Ovary (tissue), 9 donors: ENCODE measurements around the gene CALHM4. TPM values are rescaled to one million over a fixed set of nuclear protein-coding genes. Genes with fewer than 3 reads are reported as not detected.

Source experiments
- DNase-seq, 5 donors: peaks; one replicate each; pipeline ENCODE4 v3.0.0-alpha.2; 2019 to 2020
- H3K27ac ChIP-seq, 2 donors: fragments of 200-600 bp; one replicate each; pipeline versions ENCODE4 v1.5.1 to v1.8.0; 2019 to 2022
- H3K27me3 ChIP-seq: fragments of 200-600 bp; one replicate; pipeline ENCODE4 v1.8.0; 2022
- H3K36me3 ChIP-seq: fragments of 200-600 bp; sonication (generic); one replicate; pipeline ENCODE4 v1.5.1; 2019
- H3K4me1 ChIP-seq: one replicate; pipeline ENCODE4 v1.8.1; 2013; ENCODE audit warnings: mild to moderate bottlenecking, moderate library complexity; ENCODE audit not compliant: insufficient read depth
- H3K4me3 ChIP-seq: fragments of 200-600 bp; sonication (generic); one replicate; pipeline ENCODE4 v1.5.1; 2017
- H3K9me3 ChIP-seq, 2 donors: fragments of 200-600 bp in 1 of 2; sonication (generic) in 1 of 2; one replicate each; pipeline versions ENCODE4 v1.5.1 to v1.8.1; 2013 to 2019; ENCODE audit warnings: mild to moderate bottlenecking in 1 of 2, moderate library complexity in 1 of 2
- CTCF ChIP-seq, 3 donors: fragments of 450-650 bp in 2 of 3; fragments of 200-600 bp in 1 of 3; IDR thresholded peaks; one replicate each; pipeline versions ENCODE4 v1.5.1 to v1.8.0; 2016 to 2022; ENCODE audit warnings: antibody characterized with exemption in 3 of 3, mild to moderate bottlenecking in 1 of 3
- EP300 ChIP-seq: sonication (generic); formaldehyde crosslinking; IDR thresholded peaks from one replicate; pipeline ENCODE4 v1.6.1; 2017; ENCODE audit warnings: antibody characterized with exemption
- POLR2A ChIP-seq: fragments of 450-650 bp; IDR thresholded peaks from one replicate; pipeline ENCODE4 v1.6.1; 2017; ENCODE audit warnings: antibody characterized with exemption, mild to moderate bottlenecking, moderate library complexity
- WGBS, 3 donors: extraction: QIAGEN DNeasy Blood & Tissue Kit in 1 of 3; methylation state at CpG; one replicate each; pipeline versions ENCODE4 v1.1.5 to v1.1.7; 2013 to 2017; 5-methylcytosine and 5-hydroxymethylcytosine counted together
- intact Hi-C, 4 donors: fragments of 100-400 bp; cut with DNase I; formaldehyde crosslinking; loops; one replicate each; pipeline versions ENCODE4 v1.11.0 to v1.15.1; 2022 to 2023
- polyA plus RNA-seq, 2 donors: library from polyadenylated mRNA; stranded (reverse); fragments of 200-250 nt in 1 of 2; fragments of 350-450 nt in 1 of 2; fragmentation: Illumina TruSeq in 1 of 2; extraction: RNeasy Lipid Tissue Mini Kit (QIAGEN cat#74804) in 1 of 2; gene quantifications; one replicate each; pipeline ENCODE4 v1.2.3, GENCODE V29; 2013 to 2014
- total RNA-seq, 7 donors: library from RNA; depleted of rRNA in 2 of 7; stranded (reverse); fragments of >200 nt in 2 of 7; fragmentation: NEBNext Ultra II Directional in 3 of 7; extraction: Animal tissue kit (Norgen Biotek cat#: 25700) in 3 of 7; gene quantifications; one replicate each; pipeline versions ENCODE4 v1.1.0 to v1.2.4, GENCODE V29; 2016 to 2023
- donor health status: DM: no; HTN: no; CAD: no; lungs with moderate emphysema.
- donor health status: DM: no; HTN: no; CAD: no.
- donor health status: Bipolar disorder and iron deficiency.
- donor health status: DM: yes; HTN: yes; CAD: no.
- donor health status: DM: no; HTN: no; CAD: no.
- donor health status: DM: yes; HTN: yes; CAD: no.

Gene CALHM4
- total and polyA plus RNA-seq, 9 donors, result 0.38 TPM; not detected in 8

GRCh38 chr6:116561377-116562018 lies 7.9 kb downstream of the CALHM4 start:
- H3K4me3 ChIP-seq, result no peak overlapping the region
- no peak overlapping the region for H3K27ac ChIP-seq
- no peaks in the 10 kb centered on the region for H3K9me3 ChIP-seq
- H3K4me1 ChIP-seq, result no peaks in the 10 kb centered on the region
- peak; percentile 59 to 82 (median 75) for DNase-seq
- TF ChIP-seq EP300 (no peak), CTCF (IDR thresholded peaks at IDR 0.05) (peak; percentile 60 to 80 (median 74))
- 32 to 39% (median 36%) methylated on average over 9 of the region's 9 CpGs for WGBS, 3 donors
- H3K36me3 ChIP-seq, result no peaks in the 10 kb centered on the region
- no peaks in the 10 kb centered on the region for H3K27me3 ChIP-seq
- intact Hi-C loops, result loop anchor here in 2 of 4 donors (5.0 to 10.0 kb wide), 2 partner anchors 284 to 287 kb away; partner anchors contain the start of gene TSPYL1 (in 2 of the 2)

- H3K27ac ChIP-seq, result no peak overlapping the region
- intact Hi-C loops, result loop anchor here in 2 of 4 donors (5.0 to 10.0 kb wide), 2 partner anchors 285 to 287 kb away; partner anchors contain the start of gene TSPYL1 (in 2 of the 2)
- no peak overlapping the region for H3K4me3 ChIP-seq
- no peak for DNase-seq
- no peaks in the 10 kb centered on the region for H3K27me3 ChIP-seq
- TF ChIP-seq POLR2A (no peak), CTCF (IDR thresholded peaks at IDR 0.05) (no peak), EP300 (no peak)
- no peaks in the 10 kb centered on the region for H3K36me3 ChIP-seq
- no peaks in the 10 kb centered on the region for H3K4me1 ChIP-seq
- WGBS, 3 donors, result 85 to 90% (median 89%) methylated on average over 4 of the region's 4 CpGs
- no peaks in the 10 kb centered on the region for H3K9me3 ChIP-seq
These were observed 8.5 kb downstream of the CALHM4 start for GRCh38 chr6:116562019-116562403.

- no peak for DNase-seq
- Histone ChIP-seq H3K27ac (no peak overlapping the region), H3K4me1 (no peaks in the 10 kb centered on the region), H3K4me3 (no peak overlapping the region), H3K9me3 (no peaks in the 10 kb centered on the region), H3K36me3 (no peaks in the 10 kb centered on the region), H3K27me3 (no peaks in the 10 kb centered on the region)
- WGBS, 3 donors, result 15 to 21% (median 20%) methylated on average over 3 of the region's 3 CpGs
- TF ChIP-seq POLR2A (no peak), CTCF (IDR thresholded peaks at IDR 0.05) (no peak), EP300 (no peak)
- intact Hi-C loops, result loop anchor here in 2 of 4 donors (5.0 to 10.0 kb wide), 2 partner anchors 285 to 288 kb away; partner anchors contain the start of gene TSPYL1 (in 2 of the 2)
These were observed 9.1 kb downstream of the CALHM4 start for GRCh38 chr6:116562614-116563013.

- DNase-seq, result no peak
- no peaks in the 10 kb centered on the region for H3K4me1 ChIP-seq
- no peaks in the 10 kb centered on the region for H3K9me3 ChIP-seq
- TF ChIP-seq CTCF (IDR thresholded peaks at IDR 0.05) (no peak), EP300 (no peak), POLR2A (no peak)
- no peak overlapping the region for H3K4me3 ChIP-seq
- 86 to 92% (median 91%) methylated on average over 9 of the region's 9 CpGs for WGBS, 3 donors
- no peaks in the 10 kb centered on the region for H3K27me3 ChIP-seq
- H3K27ac ChIP-seq, result no peak overlapping the region
- H3K36me3 ChIP-seq, result no peaks in the 10 kb centered on the region
- intact Hi-C loops, result loop anchor here in 2 of 4 donors (5.0 to 10.0 kb wide), 2 partner anchors 287 to 289 kb away; partner anchors contain the start of gene TSPYL1 (in 2 of the 2)
These were observed 10.3 kb downstream of the CALHM4 start for GRCh38 chr6:116563830-116564229.
